HG03196 (cell line): ENCODE data around the gene ANKRD2.

ENCODE experiments used
- ATAC-seq: cut with Tn5 transposase; IDR thresholded peaks from one replicate; pipeline ENCODE4 v1.9.1; 2021; ENCODE audit not compliant: unreplicated experiment

The ANKRD2 gene

DNA sequence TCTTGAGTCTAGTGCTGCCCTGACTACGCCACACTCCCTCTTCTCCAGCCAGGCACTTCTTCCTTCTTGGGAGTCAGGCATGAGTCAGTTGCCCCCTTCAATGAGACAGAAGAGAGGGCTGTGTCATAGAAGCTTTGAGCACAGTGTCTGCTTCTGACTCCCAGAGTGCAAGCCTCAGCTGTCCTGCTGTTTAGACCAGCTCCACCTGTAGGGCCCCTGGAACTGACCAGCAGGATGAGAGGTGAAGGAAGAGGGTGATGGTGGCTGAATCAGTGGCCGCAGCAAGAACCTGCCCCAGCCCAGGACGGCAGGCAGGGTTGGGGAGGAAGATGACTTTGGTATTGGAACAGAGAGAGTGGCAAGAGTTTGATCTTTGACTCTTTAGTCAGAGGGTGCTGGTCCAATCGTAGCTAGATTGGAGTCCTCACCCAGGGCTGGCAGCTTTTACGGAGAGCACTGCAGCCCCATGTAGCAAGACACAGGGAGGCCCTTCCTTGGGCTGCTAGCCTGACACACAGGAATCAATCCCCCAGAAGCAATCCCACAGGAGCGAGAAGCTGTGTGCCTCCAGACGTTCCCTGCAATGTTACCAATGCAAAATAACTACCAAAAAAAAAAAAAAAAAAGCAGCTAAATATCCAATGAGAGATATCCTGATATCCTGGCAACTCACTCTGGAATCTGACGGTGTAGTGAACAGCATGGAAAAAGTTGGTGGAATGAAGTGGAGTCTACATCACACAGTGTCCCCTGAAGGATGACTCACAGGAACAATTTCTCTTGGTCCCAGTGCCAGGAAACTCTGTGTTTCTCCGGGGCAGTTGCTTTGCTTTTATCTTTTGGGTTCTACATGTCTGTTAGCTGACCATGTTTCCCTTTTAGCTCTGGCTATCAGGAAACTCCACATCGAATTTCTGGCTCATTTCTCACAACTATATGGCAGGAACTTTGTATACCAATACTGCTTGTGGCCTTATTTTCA lies 23.8 kb downstream of the ANKRD2 start:
- ATAC-seq: no peak

DNA sequence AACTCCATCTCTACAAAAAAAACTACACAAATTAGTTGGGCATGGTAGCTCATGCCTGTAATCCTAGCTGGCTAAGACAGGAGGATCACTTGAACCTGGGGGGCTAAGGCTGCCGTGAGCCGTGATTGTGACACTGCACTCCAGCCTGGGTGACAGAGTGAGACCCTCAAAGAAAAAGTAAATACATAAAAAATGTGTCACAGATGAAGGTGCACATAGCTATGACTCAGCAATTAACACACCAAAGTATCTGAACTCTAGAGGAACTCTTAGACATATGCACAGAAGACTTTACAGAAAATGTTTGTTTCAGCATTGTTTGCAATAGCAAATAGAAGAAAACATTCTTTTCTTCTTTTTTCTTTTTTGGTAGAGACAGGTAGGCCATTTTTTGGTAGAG lies 25.2 kb downstream of the ANKRD2 start:
- ATAC-seq: no peak

DNA sequence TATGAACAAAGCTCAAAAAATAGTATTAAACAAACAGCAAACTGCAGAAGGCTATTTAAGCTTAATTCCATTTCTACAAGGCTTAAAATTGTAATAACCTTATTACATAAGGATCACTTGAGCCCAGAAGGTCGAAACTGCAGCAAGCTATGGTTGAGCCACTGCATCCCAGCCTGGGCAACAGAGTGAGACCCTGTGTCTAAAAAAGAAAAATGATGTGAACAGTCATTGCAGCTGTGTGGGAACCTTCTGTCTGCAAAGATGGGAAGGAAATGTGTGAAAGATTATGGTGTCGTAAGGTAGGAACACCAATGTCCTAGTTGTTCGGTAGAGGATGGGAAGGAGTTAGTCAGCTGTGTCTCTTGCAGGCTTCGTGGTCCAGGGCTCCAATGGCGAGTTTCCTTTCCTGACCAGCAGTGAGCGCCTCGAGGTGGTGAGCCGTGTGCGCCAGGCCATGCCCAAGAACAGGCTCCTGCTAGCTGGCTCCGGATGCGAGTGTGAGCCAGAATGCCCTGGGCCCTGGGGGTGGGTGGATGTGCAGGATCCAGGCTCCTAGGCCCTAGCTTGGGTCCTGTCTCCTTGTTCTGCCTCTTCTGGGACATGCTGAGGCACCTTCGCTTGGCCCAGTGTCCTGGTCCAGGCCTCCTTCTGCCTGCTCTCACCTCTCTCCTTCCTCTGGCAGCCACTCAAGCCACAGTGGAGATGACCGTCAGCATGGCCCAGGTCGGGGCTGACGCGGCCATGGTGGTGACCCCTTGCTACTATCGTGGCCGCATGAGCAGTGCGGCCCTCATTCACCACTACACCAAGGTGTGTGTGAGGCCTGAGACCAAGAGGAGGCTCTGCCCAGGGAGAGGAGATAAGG lies 26.1 kb downstream of the ANKRD2 start:
- ATAC-seq: no peak

DNA sequence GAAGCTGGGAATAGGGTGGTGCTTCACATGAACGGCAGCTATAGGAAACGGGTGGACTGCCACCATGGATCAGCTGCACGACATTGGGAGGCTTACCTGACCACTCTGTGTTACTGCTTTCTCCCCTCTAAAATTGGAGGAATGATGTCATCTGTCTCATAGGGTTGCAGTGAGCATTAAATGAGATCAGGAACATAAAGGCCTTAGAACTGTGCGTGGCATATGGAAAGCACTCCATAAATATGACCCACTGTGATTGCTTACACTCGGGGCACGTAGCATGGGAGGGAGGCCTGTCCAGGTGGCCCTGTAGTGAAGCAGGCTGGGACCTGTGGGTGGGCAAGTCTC lies 26.7 kb downstream of the ANKRD2 start:
- ATAC-seq: no peak

DNA sequence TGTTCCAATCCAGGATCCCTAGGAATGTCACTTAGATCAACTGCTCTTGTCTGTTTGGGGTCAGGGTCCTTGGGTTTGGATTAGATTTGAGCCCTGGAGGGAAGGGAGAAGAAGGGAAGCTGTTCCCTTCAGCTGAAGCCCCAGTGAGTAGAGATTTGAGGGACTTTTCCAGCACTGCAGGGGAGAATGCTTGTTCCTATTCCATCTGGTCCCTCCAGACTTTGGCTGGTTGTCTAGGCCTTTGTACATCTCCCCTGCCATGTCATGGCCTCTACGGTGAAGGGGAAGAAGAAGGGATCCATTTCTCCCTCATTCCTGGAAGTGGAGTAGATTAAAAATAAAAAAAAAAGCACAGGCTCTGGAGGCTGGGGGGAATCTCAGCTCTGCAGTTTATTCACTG lies 28.0 kb downstream of the ANKRD2 start:
- ATAC-seq: no peak

DNA sequence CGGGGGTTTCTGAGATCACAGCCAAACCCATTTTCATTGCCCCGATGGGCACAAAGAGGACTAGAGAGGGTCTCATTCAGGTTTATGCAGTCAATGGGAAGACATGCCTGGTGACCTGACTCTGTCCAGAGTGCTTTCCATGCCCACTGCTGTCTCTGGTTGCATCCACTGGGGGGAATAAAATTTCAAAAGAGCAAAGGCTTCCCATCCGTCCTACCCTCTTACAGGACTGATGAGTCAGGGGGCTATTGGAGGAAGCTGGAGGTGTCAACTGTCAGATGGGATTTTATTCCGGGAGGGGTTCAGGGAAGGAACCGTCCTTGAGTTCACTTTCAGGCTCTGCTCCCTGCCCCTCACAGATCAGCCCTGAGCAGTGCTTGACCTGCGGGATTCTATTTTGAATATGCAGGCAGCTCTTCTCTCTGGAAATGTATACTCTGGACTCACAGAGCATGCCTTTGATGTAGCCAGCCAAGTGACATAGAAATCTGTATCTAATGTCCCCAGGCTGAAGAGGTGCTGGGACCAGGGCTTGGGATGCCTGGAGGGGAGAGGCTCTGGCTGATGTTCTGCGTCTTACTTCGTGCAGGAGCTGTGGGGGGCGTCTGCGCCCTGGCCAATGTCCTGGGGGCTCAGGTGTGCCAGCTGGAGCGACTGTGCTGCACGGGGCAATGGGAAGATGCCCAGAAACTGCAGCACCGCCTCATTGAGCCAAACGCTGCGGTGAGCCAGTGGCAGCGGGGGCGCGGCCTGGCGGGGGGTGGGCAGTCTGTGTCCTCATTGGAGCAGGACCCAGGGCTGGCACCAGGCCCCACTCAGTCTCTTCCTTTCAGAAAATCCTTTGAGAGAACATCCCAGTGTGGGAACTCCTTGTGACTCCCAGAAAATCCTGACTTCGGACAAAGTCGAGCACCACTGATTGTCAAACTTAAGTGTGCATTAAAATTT lies 29.0 kb downstream of the ANKRD2 start:
- ATAC-seq: no peak

DNA sequence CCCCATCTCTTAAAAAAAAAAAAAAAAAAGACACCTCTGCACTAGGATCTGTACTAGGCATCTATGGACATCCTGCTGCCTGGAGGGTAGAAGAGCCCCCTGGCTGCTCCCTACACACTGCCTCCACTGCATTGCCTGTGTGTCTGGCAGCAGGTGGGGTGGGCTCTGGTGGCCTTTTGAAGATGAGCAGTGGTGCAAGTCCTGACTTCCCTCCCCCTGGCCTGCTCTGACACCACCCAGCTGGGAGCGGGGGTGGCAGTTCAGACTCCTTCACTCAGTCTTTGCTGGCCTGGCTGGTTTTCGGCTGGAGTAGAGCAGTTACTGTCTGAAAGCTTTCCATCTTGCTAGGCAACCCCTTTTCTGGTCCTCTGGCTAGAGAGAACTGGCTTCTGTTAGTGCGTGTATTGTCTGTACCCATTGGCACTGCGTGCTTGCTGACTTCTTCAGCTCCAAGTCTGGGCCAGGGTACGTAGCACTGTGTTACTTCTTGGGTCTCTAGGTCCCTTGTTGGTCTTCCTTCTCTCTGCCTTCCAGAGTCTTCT lies 34.6 kb downstream of the ANKRD2 start:
- no peak for ATAC-seq

DNA sequence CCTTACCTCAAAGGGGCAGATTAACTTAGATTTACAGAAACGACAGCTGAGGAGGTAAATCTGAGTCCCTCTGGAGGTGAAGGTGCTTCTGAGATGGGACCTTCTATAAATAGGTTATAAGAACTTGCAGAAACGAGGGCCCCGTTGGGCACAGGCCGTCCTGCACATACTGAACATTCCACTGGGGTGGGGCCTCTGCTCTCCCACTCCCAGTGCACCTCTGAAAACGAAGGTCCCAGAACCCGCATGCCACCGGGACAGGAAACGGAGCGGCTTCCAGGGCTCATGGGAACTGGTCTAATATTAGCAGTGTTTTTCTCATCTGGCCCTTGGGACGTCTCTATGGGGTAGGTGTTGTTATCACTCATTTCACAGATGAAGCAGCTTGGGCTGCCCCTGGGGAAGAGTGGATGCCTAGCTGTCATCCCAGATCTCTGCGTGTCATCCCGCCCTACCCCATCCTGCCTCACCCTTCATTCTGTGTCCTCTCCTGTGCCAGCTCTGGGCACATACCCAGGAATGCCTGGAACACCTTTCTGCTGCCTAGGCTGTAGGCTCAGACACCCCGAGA lies 36.5 kb downstream of the ANKRD2 start:
- ATAC-seq: no peak

DNA sequence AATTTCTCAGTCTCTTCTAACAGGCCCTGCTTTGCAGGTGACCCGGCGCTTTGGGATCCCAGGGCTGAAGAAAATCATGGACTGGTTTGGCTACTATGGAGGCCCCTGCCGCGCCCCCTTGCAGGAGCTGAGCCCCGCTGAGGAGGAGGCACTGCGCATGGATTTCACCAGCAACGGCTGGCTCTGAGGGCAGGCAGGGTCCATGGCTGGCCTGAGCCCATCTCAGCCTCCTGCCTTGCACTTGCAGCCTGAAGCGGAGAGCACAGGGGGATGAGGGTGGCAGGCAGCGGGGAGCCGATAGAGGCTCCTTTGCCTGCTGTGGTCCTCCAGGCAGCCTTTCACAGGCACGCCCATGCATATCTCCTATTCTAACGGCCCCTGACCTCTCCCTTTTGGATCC lies 38.9 kb downstream of the ANKRD2 start:
- ATAC-seq: no peak

DNA sequence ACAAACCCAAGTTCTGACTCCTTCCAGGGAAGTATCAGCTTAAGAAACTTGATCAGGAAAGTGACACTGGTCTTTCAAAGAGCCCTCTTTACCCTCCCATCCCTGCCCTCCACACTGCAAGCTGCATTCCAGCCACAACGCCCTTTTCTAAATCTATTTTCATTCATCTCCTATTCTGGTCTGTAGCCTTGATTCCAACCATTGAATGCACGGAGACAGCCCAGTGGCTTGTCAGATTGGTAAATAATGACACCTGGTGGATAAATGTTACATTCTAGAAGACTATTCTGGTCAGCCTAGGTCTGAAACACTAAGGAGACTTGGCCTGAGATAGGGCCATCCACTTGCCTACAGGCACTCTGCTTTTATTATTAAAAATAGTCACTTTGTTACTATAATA lies 39.8 kb downstream of the ANKRD2 start:
- ATAC-seq: no peak

DNA sequence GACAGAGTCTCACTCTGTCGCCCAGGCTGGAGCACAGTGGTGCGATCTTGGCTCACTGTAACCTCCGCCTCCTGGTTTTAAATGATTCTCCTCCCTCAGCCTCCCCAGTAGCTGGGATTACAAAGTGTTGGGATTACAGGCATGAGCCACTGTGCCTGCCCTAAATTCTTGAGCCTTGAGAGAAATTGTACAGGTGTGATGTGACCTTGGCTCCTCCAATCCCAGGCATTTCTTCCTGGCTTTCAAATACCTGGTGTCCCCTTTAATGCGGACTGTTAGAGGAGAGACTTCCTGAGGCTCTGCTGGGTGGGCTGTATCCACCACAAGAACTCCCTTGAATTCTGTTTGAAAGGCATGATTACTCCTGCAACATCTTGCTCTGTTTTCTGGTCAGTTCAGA lies 45.7 kb downstream of the ANKRD2 start:
- no peak for ATAC-seq

DNA sequence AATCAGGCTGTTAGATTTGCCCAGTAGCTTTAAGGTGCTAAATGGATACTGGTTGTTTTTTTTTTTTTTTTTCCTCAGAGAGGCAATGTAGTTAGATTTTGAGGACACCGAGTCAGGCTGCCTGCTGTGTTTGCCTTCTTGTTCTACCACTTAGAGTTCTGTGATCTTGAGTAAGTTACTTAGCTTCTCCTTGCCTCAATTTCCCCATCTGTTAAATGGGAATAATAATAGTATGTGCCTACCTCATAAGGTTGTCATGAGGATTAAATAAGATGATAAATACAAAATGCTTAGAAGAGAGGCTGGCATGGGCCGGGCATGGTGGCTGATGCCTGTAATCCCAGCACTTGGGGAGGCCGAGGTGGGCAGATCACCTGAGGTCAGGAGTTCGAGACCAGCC lies 46.2 kb downstream of the ANKRD2 start:
- ATAC-seq: no peak

DNA sequence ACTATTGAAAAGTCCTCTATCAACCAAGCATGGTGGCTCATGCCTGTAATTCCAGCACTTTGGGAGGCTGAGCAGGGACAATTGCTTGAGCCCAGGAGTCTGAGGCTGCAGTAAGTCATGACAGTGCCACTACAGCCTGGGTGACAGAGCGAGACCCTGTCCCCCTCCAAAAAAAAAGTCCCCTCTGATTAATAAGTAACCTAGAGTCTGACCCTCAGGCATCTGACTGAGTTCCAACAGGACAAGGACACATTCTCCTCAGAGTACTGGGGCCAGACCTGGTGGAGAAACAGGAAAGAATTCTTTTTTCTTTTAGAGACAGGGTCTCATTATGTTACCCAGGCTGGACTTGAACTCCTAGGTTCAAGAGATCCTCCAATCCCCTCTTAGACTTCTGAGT lies 50.7 kb downstream of the ANKRD2 start:
- no peak for ATAC-seq

DNA sequence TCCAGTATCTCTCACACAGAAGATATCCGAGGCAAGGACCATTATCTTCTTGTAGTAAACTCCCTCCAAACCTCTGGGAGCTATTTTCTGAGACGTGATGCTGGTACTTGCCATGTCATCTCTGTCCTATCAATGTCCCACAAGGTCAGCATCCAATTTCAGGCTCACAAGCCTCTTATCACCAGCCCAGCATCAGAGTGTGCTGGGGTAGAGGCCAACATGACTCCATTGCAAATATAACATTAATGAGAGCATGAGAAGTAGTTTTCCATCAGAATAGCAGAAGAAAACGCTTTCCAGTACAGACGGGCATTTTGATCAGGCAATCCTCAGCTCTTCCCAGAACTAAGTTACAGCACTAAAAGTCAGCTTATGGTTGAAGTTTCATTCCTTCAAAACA lies 55.2 kb downstream of the ANKRD2 start:
- no peak for ATAC-seq

DNA sequence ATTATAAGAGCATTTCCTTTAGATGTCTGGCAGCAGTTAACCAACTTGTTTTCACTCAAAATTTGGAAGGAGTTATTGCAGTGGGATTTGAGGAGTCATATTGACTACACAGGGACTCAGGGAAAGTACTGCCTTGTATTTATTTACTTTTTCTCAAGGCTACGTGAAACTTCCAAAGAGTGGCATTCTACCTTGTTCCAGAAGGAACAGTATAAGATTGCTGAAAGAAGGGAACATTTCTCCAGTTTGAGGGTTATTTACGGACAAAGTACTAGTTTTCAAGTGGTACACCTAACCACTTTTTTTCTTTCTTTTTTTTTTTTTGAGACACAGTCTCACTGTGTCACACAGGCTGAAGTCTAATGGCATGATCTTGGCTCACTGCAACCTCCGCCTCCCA lies 55.6 kb downstream of the ANKRD2 start:
- no peak for ATAC-seq

DNA sequence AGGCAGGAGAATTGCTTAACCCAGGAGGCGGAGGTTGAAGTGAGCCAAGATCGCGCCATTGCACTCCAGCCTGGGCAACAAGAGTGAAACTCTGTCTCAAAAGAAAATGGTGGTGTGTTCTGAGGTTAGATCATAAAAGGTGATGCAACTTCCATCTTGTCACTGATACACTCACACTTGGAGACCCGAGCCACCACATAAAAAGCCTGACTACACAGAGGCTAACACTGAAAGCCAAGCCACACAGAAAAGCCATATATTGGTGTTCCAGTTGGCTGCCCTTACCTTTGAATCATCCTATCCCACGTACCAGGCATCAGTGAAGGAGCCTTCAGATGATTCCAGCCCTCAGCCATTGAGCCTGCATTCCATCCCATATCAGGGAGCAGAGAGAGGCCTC lies 56.7 kb downstream of the ANKRD2 start:
- ATAC-seq: no peak

DNA sequence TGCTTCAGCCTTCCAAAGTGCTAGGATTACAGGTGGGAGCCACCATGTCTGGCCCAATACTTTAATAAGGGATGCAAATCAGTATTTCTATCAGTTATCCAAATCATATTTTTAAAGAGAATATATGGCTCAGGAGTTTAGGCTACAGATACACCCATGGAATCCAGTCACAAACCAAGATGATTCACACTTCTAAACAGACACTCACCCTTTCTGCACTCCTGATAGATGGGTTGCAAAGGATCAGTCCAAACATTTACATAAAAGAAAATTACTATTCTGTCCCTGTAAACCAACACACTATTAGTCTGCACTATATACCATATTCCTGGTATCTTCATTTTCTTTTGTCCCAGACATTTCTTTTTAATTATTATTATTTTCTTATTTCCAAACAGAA lies 58.5 kb downstream of the ANKRD2 start:
- ATAC-seq: no peak

DNA sequence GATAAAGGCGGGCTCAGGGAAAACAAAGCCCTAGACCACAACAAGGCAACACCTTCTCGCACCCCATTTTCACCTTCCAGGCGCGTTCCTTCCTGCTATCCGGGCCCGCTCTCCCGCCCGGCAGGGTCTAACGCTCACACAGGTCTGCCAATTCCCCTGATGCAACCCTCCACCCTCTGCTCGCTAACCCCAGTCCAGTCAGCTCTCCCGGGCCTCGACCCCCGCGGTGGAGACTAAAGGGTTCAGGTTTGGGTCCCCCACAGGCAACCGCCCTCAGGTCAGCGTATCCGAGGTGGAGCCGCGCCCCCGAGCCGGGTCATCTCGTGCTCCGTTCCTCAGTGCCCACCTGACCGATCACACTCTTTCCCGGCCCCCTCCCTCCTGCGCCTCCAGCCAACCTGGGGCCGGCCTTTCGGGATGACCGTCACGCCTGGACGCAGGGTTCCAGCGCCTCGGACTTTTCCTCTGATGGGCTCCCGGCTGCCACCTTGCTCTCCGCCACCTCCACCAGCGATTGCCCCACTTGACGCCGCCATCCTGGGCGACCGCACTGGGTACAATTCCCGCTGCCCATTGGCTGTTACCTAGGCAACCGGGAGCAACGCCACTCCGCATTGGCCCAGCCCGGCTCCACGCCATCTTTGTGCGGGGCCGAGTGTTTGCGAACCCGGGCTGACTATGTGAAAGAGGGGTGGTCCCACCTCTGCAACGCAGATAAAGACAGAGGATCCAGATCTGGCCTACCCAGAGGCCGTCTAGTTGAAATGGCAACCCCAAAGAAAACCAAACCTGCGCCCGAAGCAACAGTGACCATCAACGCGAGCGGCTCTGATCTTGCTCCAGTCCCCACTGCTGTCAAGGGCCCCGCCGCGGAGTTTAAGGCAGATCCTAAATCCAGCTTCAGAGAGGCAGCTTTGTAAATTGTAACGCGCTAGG lies 60.6 kb downstream of the ANKRD2 start, which contains the start of gene MORN4:
Gene MORN4 (minus strand): TSS at position 552 of the 936 bp plus-strand sequence. CDS start 13,847 bp downstream, outside the sequence.
- peak; percentile 96 for ATAC-seq
